HepG2 (cell line): ENCODE results near the gene MYO9A. TPM values are rescaled to one million over a fixed set of nuclear protein-coding genes. Genes with fewer than 3 reads are reported as not detected.

Experiments used
- ATAC-seq: fragments of 200-7000 bp; cut with Tn5 transposase; 3 replicates; pipeline ENCODE4 v1.9.1; 2020; ENCODE audit warnings: mild to moderate bottlenecking, moderate library complexity
- BruUV-seq: library from RNA; stranded (reverse); fragments of 400-500 nt; replicated peaks from 2 replicates; lab custom pipeline; 2021; lab: Mats Ljungman, UMichigan
- CTCF ChIA-PET: fragments of 300-600 bp; formaldehyde crosslinking; extraction: SDS; loops from one replicate; lab custom pipeline; 2021; ENCODE audit warnings: low total read pairs, inconsistent platforms, low intra/inter-chr PET ratio; lab: Yijun Ruan, JAX
- POLR2A ChIA-PET: fragments of 350-600 bp; sonication (Branson Sonifier 250); formaldehyde crosslinking; loops from one replicate; lab custom pipeline; 2020; ENCODE audit warnings: antibody characterized with exemption, inconsistent platforms; lab: Yijun Ruan, JAX
- DNase-seq: peaks from one replicate; pipeline ENCODE4 v3.0.0-alpha.2; 2015; ENCODE audit warnings: low spot score
- FAIRE-seq: peaks from 3 replicates; lab custom pipeline; 2011; peaks lifted over from hg19 to GRCh38; lab: Jason Lieb, UNC
- H2AFZ ChIP-seq: one replicate; pipeline ENCODE4 v1.6.1; 2011; ENCODE audit warnings: low read length, inconsistent platforms
- H3K27ac ChIP-seq: fragments of 300-600 bp; 3 replicates; pipeline ENCODE4 v1.8.0; 2011; ENCODE audit warnings: mixed run types, mild to moderate bottlenecking, mixed read lengths, low read length, inconsistent platforms; ENCODE audit not compliant: insufficient read depth; ENCODE audit errors: extremely low read length
- H3K27me3 ChIP-seq, 2 experiments: fragments of 200-600 bp in 1 of 2; 2 replicates in 1 of 2; 3 replicates in 1 of 2; pipeline versions ENCODE4 v1.6.0 to v1.8.0; 2011; ENCODE audit warnings: low read length in 2 of 2, mild to moderate bottlenecking in 2 of 2, moderate library complexity in 2 of 2, inconsistent platforms in 1 of 2; ENCODE audit not compliant: insufficient read depth in 2 of 2, control insufficient read depth in 1 of 2
- H3K36me3 ChIP-seq, 2 experiments: fragments of 200-600 bp in 1 of 2; replicated peaks in 1 of 2; 2 replicates in 1 of 2; 3 replicates in 1 of 2; pipeline versions ENCODE4 v1.5.1 to v1.8.0; 2011; ENCODE audit warnings: low read length in 2 of 2, inconsistent platforms in 1 of 2; ENCODE audit not compliant: insufficient read depth in 2 of 2, control insufficient read depth in 1 of 2
- H3K4me1 ChIP-seq: 2 replicates; pipeline ENCODE4 v1.5.1; 2012; ENCODE audit warnings: low read length, inconsistent platforms; ENCODE audit not compliant: insufficient read depth
- H3K4me2 ChIP-seq: 2 replicates; pipeline ENCODE4 v1.6.0; 2011; ENCODE audit warnings: low read depth, low read length, inconsistent platforms
- H3K4me3 ChIP-seq, 3 experiments: fragments of 200-600 bp in 1 of 3; sonication (generic), shearing (Covaris generic) in 1 of 3; replicated peaks in 1 of 3; 2 replicates each; pipeline ENCODE4 v1.5.1; 2011 to 2016; ENCODE audit warnings: low read length in 3 of 3, inconsistent platforms in 2 of 3, low read depth in 2 of 3, mild to moderate bottlenecking in 2 of 3, control low read depth in 1 of 3, mixed read lengths in 1 of 3; ENCODE audit not compliant: insufficient read depth in 1 of 3
- H3K79me2 ChIP-seq: one replicate; pipeline ENCODE4 v1.6.1; 2011; ENCODE audit warnings: low read length, inconsistent platforms; ENCODE audit not compliant: insufficient read depth
- H3K9ac ChIP-seq: 2 replicates; pipeline ENCODE4 v1.6.0; 2011; ENCODE audit warnings: mild to moderate bottlenecking, low read depth, low read length, inconsistent platforms; ENCODE audit not compliant: insufficient read depth
- H3K9me3 ChIP-seq: 2 replicates; pipeline ENCODE4 v1.5.1; 2012; ENCODE audit warnings: mild to moderate bottlenecking, low read length
- H4K20me1 ChIP-seq: 2 replicates; pipeline ENCODE4 v1.6.0; 2011; ENCODE audit warnings: inconsistent platforms, mild to moderate bottlenecking, low read length, moderate library complexity; ENCODE audit not compliant: insufficient read depth
- CENPT ChIP-seq: sonication (generic); formaldehyde crosslinking; IDR thresholded peaks from 2 replicates; pipeline ENCODE4 v1.8.0; 2022; ENCODE audit warnings: low read depth, mild to moderate bottlenecking, moderate library complexity, missing genetic modification reagents
- CTCF ChIP-seq: sonication (generic); formaldehyde crosslinking; IDR thresholded peaks from 2 replicates; pipeline ENCODE4 v1.5.0; 2020; ENCODE audit warnings: mild to moderate bottlenecking, missing genetic modification reagents, moderate library complexity
- E2F2 ChIP-seq: sonication (generic); formaldehyde crosslinking; IDR thresholded peaks from 2 replicates; pipeline ENCODE4 v1.4.0; 2020; ENCODE audit warnings: missing genetic modification reagents, borderline replicate concordance
- REXO4 ChIP-seq: sonication (generic); formaldehyde crosslinking; IDR thresholded peaks from 2 replicates; pipeline ENCODE4 v1.8.0; 2022; ENCODE audit warnings: missing genetic modification reagents, mild to moderate bottlenecking, borderline replicate concordance
- STAG1 ChIP-seq: sonication (generic); formaldehyde crosslinking; IDR thresholded peaks from 2 replicates; pipeline ENCODE4 v1.4.0; 2020; ENCODE audit warnings: missing genetic modification reagents
- ZBTB34 ChIP-seq: sonication (generic); formaldehyde crosslinking; IDR thresholded peaks from 2 replicates; pipeline ENCODE4 v1.8.0; 2022; ENCODE audit warnings: mild to moderate bottlenecking, missing genetic modification reagents
- WGBS: methylation state at CpG from one replicate; pipeline ENCODE4 v1.1.6; 2017; ENCODE audit warnings: low lambda C conversion rate; 5-methylcytosine and 5-hydroxymethylcytosine counted together
- in situ Hi-C: cut with HindIII; loops from 2 replicates; pipeline ENCODE4 v1.10.0; 2017; ENCODE audit warnings: low pct_unique_long_range_greater_than_20kb; ENCODE audit not compliant: extremely low pct_ligation_motif_present
- intact Hi-C: fragments of 100-400 bp; cut with micrococcal nuclease; formaldehyde crosslinking; loops from one replicate; pipeline ENCODE4 v1.10.0; 2022; ENCODE audit not compliant: unreplicated experiment
- polyA plus RNA-seq, 8 experiments: library from polyadenylated mRNA; depleted of rRNA in 3 of 8; stranded (reverse) in 7 of 8; unstranded in 1 of 8; fragments of >200 nt; fragmentation: Illumina TruSeq in 4 of 8; extraction: Trizol in 4 of 8; gene quantifications; 2 replicates each; pipeline versions ENCODE4 v1.2.1 to v1.2.3, GENCODE V29; 2011 to 2016; ENCODE audit warnings: low read depth in 4 of 8, missing spikeins in 1 of 8, mixed read lengths in 1 of 8; ENCODE audit not compliant: insufficient read depth in 1 of 8
- total RNA-seq, 5 experiments: library from RNA; depleted of rRNA; stranded (reverse); fragments of >200 nt; fragmentation: Illumina TruSeq; extraction: Trizol; gene quantifications; 2 replicates each; pipeline ENCODE4 v1.2.3, GENCODE V29; 2016; ENCODE audit warnings: low read depth in 1 of 5

The MYO9A gene
- total and polyA plus RNA-seq, 2 of the 13 experiments (the other 11 are each of a cell fraction or from before 2014, with no cell fraction given): 4.8 to 15.3 TPM

GRCh38 chr15:72042865-72043264 is 75.1 kb downstream of the MYO9A start:
- 0 out of 2 replicates have a peak, but pooled peaks have one; percentile 19 for TF ChIP-seq STAG1 (CRISPR knock-in tag)
- peak; percentile 26 for TF ChIP-seq CTCF
- TF ChIP-seq E2F2 (CRISPR knock-in tag): no peak
- no peak for TF ChIP-seq REXO4
- TF ChIP-seq CENPT: no peak
- TF ChIP-seq ZBTB34 (CRISPR knock-in tag): no peak
- in situ Hi-C loops: no loop called here
- Histone ChIP-seq H4K20me1 (no peaks in the 10 kb centered on the region), H3K4me1 (no peaks in the 10 kb centered on the region), H3K4me2 (no peak overlapping the region), H3K9me3 (no peaks in the 10 kb centered on the region), H3K4me3 (no peak overlapping the region), H2AFZ (no peak overlapping the region), H3K27ac (no peak overlapping the region), H3K79me2 (no peaks in the 10 kb centered on the region), H3K9ac (no peak overlapping the region), H3K36me3 (peaks cover 0 to 5% of the 10 kb centered on the region in 2 experiments; a peak in 2 of 5 replicates), H3K27me3 (no peaks in the 10 kb centered on the region)
- BruUV-seq: no TSS peak
- ATAC-seq: no peak
- WGBS: 83% methylated on average over 7 of the region's 7 CpGs
- no peak for DNase-seq
- intact Hi-C loops: no loop called here
- FAIRE-seq: no peak
- ChIA-PET CTCF (no interaction called here), POLR2A (no interaction called here)
